ENCODE results near the gene POU5F1. TPM values are rescaled to one million over a fixed set of nuclear protein-coding genes. Genes with fewer than 3 reads are reported as not detected.

The POU5F1 gene
- total and polyA plus RNA-seq, 9 of the 15 experiments (the other 6 are each of a cell fraction or from before 2014, with no cell fraction given) = 0.06 to 2.0 (median 0.10) TPM; not detected in 6

DNA sequence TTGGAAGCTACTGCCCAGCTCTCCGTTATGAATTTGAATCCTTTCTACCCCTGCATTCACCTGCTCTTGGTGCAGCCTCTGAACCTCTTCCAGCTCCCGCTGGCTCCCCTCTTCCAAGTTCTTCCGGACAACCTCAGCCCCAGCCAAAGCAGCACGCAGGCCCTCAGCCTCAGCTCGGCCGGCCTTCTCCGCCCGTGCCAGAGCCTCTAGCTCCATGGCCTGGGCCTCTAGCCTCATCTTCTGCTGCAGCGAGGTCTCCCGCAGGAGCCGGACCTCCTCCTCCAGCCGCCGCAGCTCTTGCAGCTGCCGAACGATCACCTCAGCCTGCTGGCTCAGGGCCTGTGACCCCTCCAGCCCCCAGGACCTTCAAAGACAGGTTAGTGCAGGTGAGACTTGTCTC is 16.0 kb downstream of the POU5F1 start (continued):
- TF ChIP-seq CUX1 (CRISPR knock-in tag; IDR thresholded peaks at IDR 0.05) (no peak), PHB (CRISPR knock-in tag; IDR thresholded peaks at IDR 0.05) (no peak), FOXK2 (conservative IDR thresholded peaks at IDR 0.05 in 1 of 2, IDR thresholded peaks at IDR 0.05 in 1 of 2; ENCODE audit: low read depth in 2 of 2) (no peak), BRD4 (IDR thresholded peaks at IDR 0.05) (no peak), MYBL2 (IDR thresholded peaks at IDR 0.05; ENCODE audit: low read depth) (no peak), MYBL2 (CRISPR knock-in tag; IDR thresholded peaks at IDR 0.05; ENCODE audit: borderline replicate concordance) (no peak)
- TF ChIP-seq, protein P1, sequence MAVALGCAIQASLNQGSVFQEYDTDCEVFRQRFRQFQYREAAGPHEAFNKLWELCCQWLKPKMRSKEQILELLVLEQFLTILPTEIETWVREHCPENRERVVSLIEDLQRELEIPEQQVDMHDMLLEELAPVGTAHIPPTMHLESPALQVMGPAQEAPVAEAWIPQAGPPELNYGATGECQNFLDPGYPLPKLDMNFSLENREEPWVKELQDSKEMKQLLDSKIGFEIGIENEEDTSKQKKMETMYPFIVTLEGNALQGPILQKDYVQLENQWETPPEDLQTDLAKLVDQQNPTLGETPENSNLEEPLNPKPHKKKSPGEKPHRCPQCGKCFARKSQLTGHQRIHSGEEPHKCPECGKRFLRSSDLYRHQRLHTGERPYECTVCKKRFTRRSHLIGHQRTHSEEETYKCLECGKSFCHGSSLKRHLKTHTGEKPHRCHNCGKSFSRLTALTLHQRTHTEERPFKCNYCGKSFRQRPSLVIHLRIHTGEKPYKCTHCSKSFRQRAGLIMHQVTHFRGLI (CRISPR knock-in tag; IDR thresholded peaks at IDR 0.05) = no peak
- TF ChIP-seq, protein P2, sequence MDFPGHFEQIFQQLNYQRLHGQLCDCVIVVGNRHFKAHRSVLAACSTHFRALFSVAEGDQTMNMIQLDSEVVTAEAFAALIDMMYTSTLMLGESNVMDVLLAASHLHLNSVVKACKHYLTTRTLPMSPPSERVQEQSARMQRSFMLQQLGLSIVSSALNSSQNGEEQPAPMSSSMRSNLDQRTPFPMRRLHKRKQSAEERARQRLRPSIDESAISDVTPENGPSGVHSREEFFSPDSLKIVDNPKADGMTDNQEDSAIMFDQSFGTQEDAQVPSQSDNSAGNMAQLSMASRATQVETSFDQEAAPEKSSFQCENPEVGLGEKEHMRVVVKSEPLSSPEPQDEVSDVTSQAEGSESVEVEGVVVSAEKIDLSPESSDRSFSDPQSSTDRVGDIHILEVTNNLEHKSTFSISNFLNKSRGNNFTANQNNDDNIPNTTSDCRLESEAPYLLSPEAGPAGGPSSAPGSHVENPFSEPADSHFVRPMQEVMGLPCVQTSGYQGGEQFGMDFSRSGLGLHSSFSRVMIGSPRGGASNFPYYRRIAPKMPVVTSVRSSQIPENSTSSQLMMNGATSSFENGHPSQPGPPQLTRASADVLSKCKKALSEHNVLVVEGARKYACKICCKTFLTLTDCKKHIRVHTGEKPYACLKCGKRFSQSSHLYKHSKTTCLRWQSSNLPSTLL (IDR thresholded peaks at IDR 0.05) = no peak
